Esophagus (tissue), 2 donors: Measurements from ENCODE around the gene SYT13. TPM values are rescaled to one million over a fixed set of nuclear protein-coding genes. Genes with fewer than 3 reads are reported as not detected.

ENCODE experiments used
- H3K27ac ChIP-seq, 2 donors: one replicate each; pipeline ENCODE4 v1.5.1; 2013; ENCODE audit warnings: low read depth in 2 of 2, mild to moderate bottlenecking in 2 of 2, inconsistent platforms in 1 of 2, low read length in 1 of 2, moderate library complexity in 1 of 2
- H3K27me3 ChIP-seq, 2 donors: one replicate each; pipeline ENCODE4 v1.6.1; 2013; ENCODE audit warnings: low read length in 2 of 2, control low read depth in 1 of 2, mild to moderate bottlenecking in 1 of 2; ENCODE audit not compliant: insufficient read depth in 2 of 2, control insufficient read depth in 1 of 2
- H3K36me3 ChIP-seq, 2 donors: one replicate each; pipeline ENCODE4 v1.6.1; 2013; ENCODE audit warnings: low read length in 1 of 2; ENCODE audit not compliant: control insufficient read depth in 2 of 2, insufficient read depth in 2 of 2
- H3K4me1 ChIP-seq, 2 donors: one replicate each; pipeline ENCODE4 v1.6.1; 2013; ENCODE audit warnings: low read length in 1 of 2; ENCODE audit not compliant: control insufficient read depth in 2 of 2, insufficient read depth in 2 of 2
- H3K4me3 ChIP-seq, 2 donors: one replicate each; pipeline ENCODE4 v1.5.1; 2013; ENCODE audit warnings: low read length in 2 of 2, mild to moderate bottlenecking in 2 of 2, low read depth in 1 of 2, moderate library complexity in 1 of 2
- H3K9me3 ChIP-seq, 2 donors: one replicate each; pipeline ENCODE4 v1.6.1; 2013; ENCODE audit warnings: mild to moderate bottlenecking in 2 of 2, low read depth in 1 of 2, low read length in 1 of 2, moderate library complexity in 1 of 2; ENCODE audit not compliant: control insufficient read depth in 2 of 2, insufficient read depth in 1 of 2
- WGBS, 2 donors: extraction: QIAGEN DNeasy Blood & Tissue Kit; methylation state at CpG; one replicate each; pipeline ENCODE4 v1.1.7; 2013; 5-methylcytosine and 5-hydroxymethylcytosine counted together
- polyA plus RNA-seq, 2 donors: library from polyadenylated mRNA; stranded (reverse); fragments of 200-250 nt; gene quantifications; one replicate each; pipeline ENCODE4 v1.2.3, GENCODE V29; 2013
- donor health status: healthy with polysubstance abuse.
- donor health status: Bipolar disorder and iron deficiency.

SYT13 gene, protein sequence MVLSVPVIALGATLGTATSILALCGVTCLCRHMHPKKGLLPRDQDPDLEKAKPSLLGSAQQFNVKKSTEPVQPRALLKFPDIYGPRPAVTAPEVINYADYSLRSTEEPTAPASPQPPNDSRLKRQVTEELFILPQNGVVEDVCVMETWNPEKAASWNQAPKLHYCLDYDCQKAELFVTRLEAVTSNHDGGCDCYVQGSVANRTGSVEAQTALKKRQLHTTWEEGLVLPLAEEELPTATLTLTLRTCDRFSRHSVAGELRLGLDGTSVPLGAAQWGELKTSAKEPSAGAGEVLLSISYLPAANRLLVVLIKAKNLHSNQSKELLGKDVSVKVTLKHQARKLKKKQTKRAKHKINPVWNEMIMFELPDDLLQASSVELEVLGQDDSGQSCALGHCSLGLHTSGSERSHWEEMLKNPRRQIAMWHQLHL
- polyA plus RNA-seq: under 1 TPM; 0.02 TPM

DNA sequence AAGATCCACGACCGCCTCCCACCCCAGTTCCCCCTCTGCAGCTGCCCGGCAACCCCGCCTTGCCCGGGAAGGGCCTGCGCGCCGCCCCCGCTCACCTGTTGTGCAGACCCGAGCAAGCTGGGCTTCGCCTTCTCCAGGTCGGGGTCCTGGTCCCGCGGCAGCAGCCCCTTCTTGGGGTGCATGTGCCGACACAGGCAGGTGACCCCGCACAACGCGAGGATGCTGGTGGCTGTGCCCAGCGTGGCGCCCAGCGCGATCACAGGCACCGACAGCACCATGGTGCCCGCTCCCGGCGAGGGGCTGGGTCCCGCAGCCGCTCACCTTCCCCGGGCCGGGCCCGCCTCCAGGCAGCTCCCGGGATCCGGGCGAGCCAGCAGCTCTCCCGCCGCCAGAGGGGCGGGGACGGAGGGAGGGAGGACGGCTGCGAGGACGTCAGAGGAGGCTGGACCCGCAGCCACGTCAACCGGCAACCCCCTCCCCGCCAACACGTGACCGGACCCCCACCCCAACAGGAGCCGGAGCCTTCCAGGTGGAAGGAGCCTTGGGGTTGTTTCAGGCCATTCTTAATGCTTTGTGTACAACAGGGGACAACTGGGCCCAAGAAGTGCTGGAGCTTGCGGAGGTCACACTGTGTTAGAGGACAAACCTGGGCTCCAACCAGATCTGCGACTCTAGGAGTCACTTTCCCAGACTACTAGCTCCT, at the start of gene SYT13:
Gene SYT13, minus strand, starts transcription at position 412 of the 703 bp plus-strand sequence. Its CDS starts 134 bp downstream, at position 278.
- 3 to 4% methylated on average over 39 to 50 of the region's 50 CpGs for WGBS, 2 donors
- Histone ChIP-seq H3K36me3 (no peaks in the 10 kb centered on the region), H3K4me1 (peaks cover 0 to 2% of the 10 kb centered on the region in 2 donors), H3K27ac (no peak within 1 kb of the TSS), H3K27me3 (peaks cover 3 to 5% of the 10 kb centered on the region in 2 donors), H3K9me3 (peaks cover 3 to 5% of the 10 kb centered on the region in 2 donors), H3K4me3 (no peak within 1 kb of the TSS)

DNA sequence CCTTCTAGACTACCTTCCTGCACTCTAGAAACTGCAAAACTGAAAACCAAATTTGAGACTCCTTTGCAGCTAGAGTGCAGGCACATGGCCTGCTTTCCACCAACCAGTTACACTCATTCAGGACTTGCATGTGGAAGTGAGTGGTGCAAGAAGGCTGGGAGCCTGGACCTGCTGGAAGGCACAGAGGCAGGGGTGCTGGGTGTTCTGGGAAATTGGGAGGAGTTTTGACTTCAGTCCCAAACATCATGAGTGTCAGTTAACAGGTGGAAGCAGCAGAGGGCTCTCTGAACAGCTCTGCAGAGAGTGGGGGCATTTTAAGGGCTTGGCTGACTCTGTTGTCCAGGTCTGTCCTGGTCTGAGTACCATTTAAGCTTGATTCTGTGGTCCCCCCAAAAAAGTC, 49.3 kb upstream of the SYT13 start:
- no peak overlapping the region for H3K4me3 ChIP-seq
- no peaks in the 10 kb centered on the region for H3K27me3 ChIP-seq
- no peaks in the 10 kb centered on the region for H3K9me3 ChIP-seq
- no peaks in the 10 kb centered on the region for H3K36me3 ChIP-seq
- H3K4me1 ChIP-seq: peaks cover 0 to 3% of the 10 kb centered on the region in 2 donors
- no peak overlapping the region for H3K27ac ChIP-seq

DNA sequence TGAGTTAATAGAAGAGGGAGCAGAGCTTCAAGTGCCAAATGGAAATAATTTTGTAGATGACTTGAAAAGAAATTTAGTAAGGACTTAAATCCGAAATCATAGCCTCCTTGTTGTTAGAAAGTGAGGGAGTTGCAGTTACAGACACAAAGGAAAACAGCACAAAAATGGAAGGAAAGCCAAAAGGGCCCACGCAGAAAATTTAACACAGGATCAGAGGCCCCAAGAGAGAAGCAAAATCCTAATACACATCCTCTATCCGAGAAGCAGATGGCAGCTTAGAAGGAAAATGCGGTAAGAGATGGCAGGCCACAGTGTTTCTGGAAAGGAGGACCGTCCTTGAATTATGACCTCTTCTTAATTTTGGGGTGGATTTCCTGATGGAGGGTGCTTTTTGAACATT, 48.7 kb upstream of the SYT13 start:
- Histone ChIP-seq H3K27me3 (no peaks in the 10 kb centered on the region), H3K9me3 (no peaks in the 10 kb centered on the region), H3K4me3 (no peak overlapping the region), H3K27ac (no peak overlapping the region), H3K36me3 (no peaks in the 10 kb centered on the region), H3K4me1 (no peaks in the 10 kb centered on the region)
- 81 to 84% methylated on average over 5 of the region's 5 CpGs for WGBS, 2 donors

DNA sequence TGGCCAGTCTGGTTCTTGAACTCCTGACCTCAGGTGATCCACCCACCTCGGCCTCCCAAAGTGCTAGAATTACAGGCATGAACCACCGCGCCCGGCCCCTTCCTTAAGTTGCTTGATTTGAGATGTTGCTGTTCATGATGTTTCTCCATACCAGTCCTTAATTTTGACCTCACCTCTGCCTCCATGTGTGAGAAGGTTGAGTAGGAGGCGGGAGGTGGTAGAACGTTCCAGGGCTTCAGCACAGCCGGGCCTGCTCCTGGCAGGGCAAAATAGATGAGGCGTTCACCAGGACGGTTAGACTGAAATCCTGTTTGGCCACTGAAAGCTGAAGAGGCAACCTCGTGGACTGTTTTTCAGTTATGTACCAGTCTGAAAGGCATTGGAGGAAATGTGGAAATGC, 48.3 kb upstream of the SYT13 start:
- H3K36me3 ChIP-seq: no peaks in the 10 kb centered on the region
- no peaks in the 10 kb centered on the region for H3K9me3 ChIP-seq
- no peak overlapping the region for H3K27ac ChIP-seq
- no peaks in the 10 kb centered on the region for H3K4me1 ChIP-seq
- 88 to 93% methylated on average over 10 of the region's 10 CpGs for WGBS, 2 donors
- H3K4me3 ChIP-seq: no peak overlapping the region
- H3K27me3 ChIP-seq: no peaks in the 10 kb centered on the region

DNA sequence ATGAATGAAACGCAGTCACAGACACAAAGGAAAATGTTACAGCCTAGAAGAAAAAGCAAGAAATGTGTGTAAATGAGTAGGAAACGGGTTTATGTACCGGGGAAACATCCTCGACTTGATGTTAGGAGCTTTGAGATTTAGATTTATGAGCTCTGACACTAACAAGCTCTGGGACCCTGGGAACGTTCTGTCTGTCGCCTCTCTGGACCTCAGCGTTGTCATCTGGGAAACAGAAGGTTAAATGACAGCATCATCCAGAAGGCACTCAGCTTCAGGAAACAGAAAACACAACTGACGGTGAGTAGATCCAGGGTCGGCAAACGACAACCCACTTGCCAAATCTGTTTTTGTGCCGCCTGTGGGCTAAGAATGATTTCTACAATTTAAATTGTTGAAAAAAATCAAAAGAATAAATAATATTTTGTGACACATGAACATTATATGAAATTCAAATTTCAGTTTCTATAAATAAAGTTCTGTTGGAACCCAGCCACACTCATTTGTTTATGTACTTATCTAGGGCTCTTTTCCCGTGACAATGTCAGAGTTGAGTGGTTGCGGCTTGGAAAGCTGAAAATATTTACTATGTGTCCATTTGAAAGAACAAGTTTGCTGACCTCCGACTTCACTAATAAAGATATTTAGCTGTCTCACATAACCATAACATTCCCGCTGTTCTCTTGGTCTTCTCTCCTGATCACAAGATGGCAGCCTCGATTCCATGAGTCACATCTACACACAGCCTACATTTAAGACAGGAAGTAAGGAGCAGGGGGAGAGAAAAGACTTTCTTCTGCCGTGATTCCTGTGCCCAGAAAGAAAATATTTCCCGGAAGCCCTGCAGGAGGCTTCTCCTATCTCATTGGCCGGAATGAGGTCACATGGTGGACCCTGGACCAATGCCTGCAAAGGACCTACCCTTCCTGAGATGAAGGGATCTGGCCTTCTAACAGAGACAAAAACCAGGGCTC, 47.1 kb upstream of the SYT13 start:
- H3K4me1 ChIP-seq: no peaks in the 10 kb centered on the region
- H3K27me3 ChIP-seq: no peaks in the 10 kb centered on the region
- no peak overlapping the region for H3K27ac ChIP-seq
- no peaks in the 10 kb centered on the region for H3K36me3 ChIP-seq
- H3K4me3 ChIP-seq: no peak overlapping the region
- WGBS, 2 donors: 48 to 51% methylated on average over 19 of the region's 19 CpGs
- H3K9me3 ChIP-seq: no peaks in the 10 kb centered on the region

DNA sequence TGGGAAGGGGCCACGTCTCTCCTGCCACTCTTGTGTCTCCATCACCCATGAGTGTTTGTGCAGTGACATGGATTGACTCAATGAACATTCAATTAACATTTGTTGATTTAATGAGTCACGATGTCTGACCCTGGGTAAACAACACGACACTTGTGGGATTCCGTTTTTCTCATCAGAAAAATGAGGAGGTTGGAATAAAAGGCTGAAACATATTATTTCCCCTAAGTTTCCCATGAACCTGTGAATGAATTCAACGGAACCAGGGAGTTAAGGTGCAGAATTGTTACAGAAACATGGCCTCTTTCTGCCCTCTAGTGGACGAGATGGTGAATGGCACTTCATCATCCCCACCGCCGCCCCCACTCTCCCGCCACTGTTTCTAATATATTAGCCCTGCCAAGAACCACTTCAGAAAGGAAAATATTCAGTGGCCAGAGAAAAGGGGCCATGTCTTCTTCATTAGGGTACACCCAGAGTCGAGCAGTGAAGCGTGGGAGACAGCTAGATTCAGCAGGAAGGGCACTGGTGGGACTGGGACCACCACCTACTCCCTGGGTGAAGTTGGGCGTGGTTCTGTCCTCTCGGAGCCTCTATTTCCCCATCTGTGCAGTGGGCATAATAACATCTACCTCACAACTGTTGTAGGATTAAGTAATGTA, 46.3 kb upstream of the SYT13 start:
- Histone ChIP-seq H3K9me3 (no peaks in the 10 kb centered on the region), H3K4me3 (no peak overlapping the region), H3K36me3 (no peaks in the 10 kb centered on the region), H3K27ac (no peak overlapping the region), H3K27me3 (no peaks in the 10 kb centered on the region), H3K4me1 (no peaks in the 10 kb centered on the region)
- WGBS, 2 donors: 8 to 11% methylated on average over 13 of the region's 13 CpGs

DNA sequence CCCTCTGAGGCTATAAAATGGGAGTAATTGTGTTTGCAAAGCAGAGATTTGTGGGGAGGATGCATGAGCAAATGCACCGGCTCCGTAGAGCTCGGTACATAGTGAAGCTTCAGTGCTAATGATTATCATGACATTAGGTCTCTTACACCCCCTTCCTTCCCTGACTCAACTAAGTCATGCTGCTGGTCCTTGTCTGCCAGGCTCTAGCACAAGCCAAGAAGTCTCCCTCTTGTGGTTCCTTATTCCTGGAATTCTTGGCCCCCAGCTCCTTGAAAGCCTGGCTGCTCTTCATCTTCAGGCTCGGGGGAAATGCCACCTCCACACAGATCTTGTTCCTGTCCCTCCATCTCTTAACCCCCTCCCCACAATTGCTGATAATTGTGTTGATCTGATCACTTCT, 45.7 kb upstream of the SYT13 start:
- H3K4me3 ChIP-seq: no peak overlapping the region
- H3K27ac ChIP-seq: no peak overlapping the region
- no peaks in the 10 kb centered on the region for H3K4me1 ChIP-seq
- WGBS, 2 donors: 58 to 66% methylated on average over 4 of the region's 4 CpGs
- H3K36me3 ChIP-seq: no peaks in the 10 kb centered on the region
- H3K27me3 ChIP-seq: no peaks in the 10 kb centered on the region
- no peaks in the 10 kb centered on the region for H3K9me3 ChIP-seq

DNA sequence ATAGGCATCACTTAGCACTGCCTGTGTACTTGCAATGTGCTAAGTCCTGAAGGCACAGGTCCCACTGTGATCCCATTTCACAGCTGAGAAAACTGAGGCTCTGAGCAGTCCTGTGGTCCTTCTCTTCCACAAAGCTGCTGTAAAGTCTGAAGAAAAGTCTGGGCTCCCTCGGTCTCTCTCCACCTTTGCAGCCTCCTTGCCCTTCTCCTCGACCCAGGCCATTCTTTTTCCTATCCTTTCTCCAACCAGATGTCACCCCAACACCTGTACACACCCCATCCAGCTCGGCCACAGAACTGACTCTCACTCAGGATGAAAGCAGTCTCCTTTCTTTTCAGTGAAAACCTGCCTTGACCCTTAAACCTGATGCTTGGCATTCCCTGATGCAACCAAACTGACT, 42.6 kb upstream of the SYT13 start:
- Histone ChIP-seq H3K27ac (no peak overlapping the region), H3K27me3 (no peaks in the 10 kb centered on the region), H3K36me3 (no peaks in the 10 kb centered on the region), H3K4me3 (no peak overlapping the region), H3K9me3 (no peaks in the 10 kb centered on the region), H3K4me1 (no peaks in the 10 kb centered on the region)
- 60 to 67% methylated on average over 3 of the region's 3 CpGs for WGBS, 2 donors

DNA sequence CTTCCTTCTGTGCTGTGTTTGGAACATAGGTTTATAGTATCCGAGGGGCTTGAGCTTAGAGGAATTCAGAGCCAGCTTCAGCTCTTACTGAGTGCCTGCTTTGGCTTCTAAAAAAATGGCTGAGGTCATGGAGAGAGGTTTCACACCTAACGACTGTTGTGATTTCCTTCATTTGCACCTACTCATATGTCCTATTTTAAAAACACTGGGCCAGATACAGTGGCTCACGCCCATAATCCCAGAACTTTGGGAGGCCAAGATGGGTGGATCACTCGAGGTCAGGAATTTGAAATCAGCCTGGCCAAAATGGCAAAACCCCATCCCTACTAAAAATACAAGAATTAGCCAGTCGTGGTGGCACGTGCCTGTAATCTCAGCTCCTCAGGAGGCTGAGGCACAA, 38.3 kb upstream of the SYT13 start:
- Histone ChIP-seq H3K27ac (no peak overlapping the region), H3K4me1 (no peaks in the 10 kb centered on the region), H3K9me3 (no peaks in the 10 kb centered on the region), H3K4me3 (no peak overlapping the region), H3K27me3 (no peaks in the 10 kb centered on the region), H3K36me3 (no peaks in the 10 kb centered on the region)
- 60 to 62% methylated on average over 6 of the region's 6 CpGs for WGBS, 2 donors
